ENCODE results near the gene MUTYH. TPM values are rescaled to one million over a fixed set of nuclear protein-coding genes. Genes with fewer than 3 reads are reported as not detected.
A peak's percentile ranks its signal among the peaks of the same experiment; 100 is the strongest.
"Not testable (repeated sequence)": the region's sequence is repeated elsewhere in the genome, so short reads cannot be mapped to it uniquely, and the experiment has no call there.

MUTYH gene
- total RNA-seq, 4 donors from 2014 or later: 15.3 to 22.6 (median 18.0) TPM

- Histone ChIP-seq H3K27ac (no peak overlapping the region), H3K9me3 (no peaks in the 10 kb centered on the region), H3K4me1 (peaks cover 0 to 25% (median 6%) of the 10 kb centered on the region in 3 donors), H3K27me3 (no peaks in the 10 kb centered on the region), H3K36me3 (no peaks in the 10 kb centered on the region), H3K4me3 (no peak overlapping the region)
- TF ChIP-seq POLR2A (IDR thresholded peaks at IDR 0.05): no peak
- TF ChIP-seq EP300 (IDR thresholded peaks at IDR 0.05): no peak
- no peak for TF ChIP-seq POLR2AphosphoS5 (IDR thresholded peaks at IDR 0.05)
- no peak for TF ChIP-seq CTCF (IDR thresholded peaks at IDR 0.05)
- ATAC-seq: no peak
- 55% methylated on average over 2 of the region's 2 CpGs; no CpG with 5 or more reads in 1 of the 2 donors for WGBS, 2 donors (ENCODE audit: low coverage in 1 of 2)
These were observed 39.6 kb downstream of the MUTYH start for GRCh38 chr1:45300669-45300997.

GRCh38 chr1:45299981-45300668 lies 40.1 kb downstream of the MUTYH start:
- Histone ChIP-seq H3K9me3 (no peaks in the 10 kb centered on the region), H3K36me3 (no peaks in the 10 kb centered on the region), H3K4me1 (peaks cover 0 to 25% (median 6%) of the 10 kb centered on the region in 3 donors), H3K27me3 (no peaks in the 10 kb centered on the region), H3K27ac (no peak overlapping the region), H3K4me3 (no peak overlapping the region)
- ATAC-seq: no peak
- 0 to 4% methylated on average over 3 to 4 of the region's 4 CpGs for WGBS, 2 donors (ENCODE audit: low coverage in 1 of 2)
- TF ChIP-seq CTCF (IDR thresholded peaks at IDR 0.05) (peak; percentile 59 to 81 (median 76)), POLR2AphosphoS5 (IDR thresholded peaks at IDR 0.05) (no peak)

GRCh38 chr1:45299296-45299695 lies 40.9 kb downstream of the MUTYH start:
- Histone ChIP-seq H3K36me3 (no peaks in the 10 kb centered on the region), H3K27ac (no peak overlapping the region), H3K27me3 (no peaks in the 10 kb centered on the region), H3K9me3 (no peaks in the 10 kb centered on the region), H3K4me3 (no peak overlapping the region), H3K4me1 (peaks cover 0 to 18% (median 1%) of the 10 kb centered on the region in 3 donors)
- TF ChIP-seq POLR2AphosphoS5 (IDR thresholded peaks at IDR 0.05): no peak
- TF ChIP-seq CTCF (IDR thresholded peaks at IDR 0.05): no peak
- no peak for TF ChIP-seq POLR2A (IDR thresholded peaks at IDR 0.05)
- no peak for TF ChIP-seq EP300 (IDR thresholded peaks at IDR 0.05)
- no peak for ATAC-seq
- WGBS, 2 donors (ENCODE audit: low coverage in 1 of 2): 88% methylated on average over 1 of the region's 1 CpG; no CpG with 5 or more reads in 1 of the 2 donors

- Histone ChIP-seq H3K4me3 (no peak overlapping the region), H3K27ac (no peak overlapping the region), H3K27me3 (no peaks in the 10 kb centered on the region), H3K4me1 (peaks cover 0 to 10% (median 0%) of the 10 kb centered on the region in 3 donors), H3K36me3 (no peaks in the 10 kb centered on the region), H3K9me3 (no peaks in the 10 kb centered on the region)
- WGBS, 2 donors (ENCODE audit: low coverage in 1 of 2): 64 to 66% methylated on average over 4 of the region's 8 CpGs
- no peak for ATAC-seq
- TF ChIP-seq CTCF (IDR thresholded peaks at IDR 0.05): no peak
- TF ChIP-seq POLR2AphosphoS5 (IDR thresholded peaks at IDR 0.05): no peak
These were observed 42.4 kb downstream of the MUTYH start for GRCh38 chr1:45297666-45298356.

- Histone ChIP-seq H3K4me1 (no peaks in the 10 kb centered on the region), H3K27ac (no peak overlapping the region), H3K27me3 (no peaks in the 10 kb centered on the region), H3K4me3 (no peak overlapping the region), H3K36me3 (no peaks in the 10 kb centered on the region), H3K9me3 (no peaks in the 10 kb centered on the region)
- TF ChIP-seq POLR2A (IDR thresholded peaks at IDR 0.05) (no peak), POLR2AphosphoS5 (IDR thresholded peaks at IDR 0.05) (no peak), EP300 (IDR thresholded peaks at IDR 0.05) (no peak), CTCF (IDR thresholded peaks at IDR 0.05) (no peak)
- no peak for ATAC-seq
- 60% methylated on average over 1 of the region's 2 CpGs for WGBS, 2 donors (ENCODE audit: low coverage in 1 of 2)
These were observed 48.5 kb downstream of the MUTYH start for GRCh38 chr1:45291716-45292115.

- ATAC-seq, H3K36me3 ChIP-seq, H3K27me3 ChIP-seq, H3K4me3 ChIP-seq, H3K27ac ChIP-seq, H3K9me3 ChIP-seq, H3K4me1 ChIP-seq: not testable (repeated sequence)
- WGBS, 2 donors (ENCODE audit: low coverage in 1 of 2): 43 to 80% methylated on average over 1 to 4 of the region's 6 CpGs
These were observed 49.2 kb downstream of the MUTYH start for GRCh38 chr1:45291002-45291401.

GRCh38 chr1:45286521-45286920 lies 53.7 kb downstream of the MUTYH start:
- H3K4me3 ChIP-seq, H3K4me1 ChIP-seq, H3K27me3 ChIP-seq, H3K9me3 ChIP-seq, H3K36me3 ChIP-seq, H3K27ac ChIP-seq, ATAC-seq: not testable (repeated sequence)
- WGBS, 2 donors (ENCODE audit: low coverage in 1 of 2): 59 to 71% methylated on average over 3 of the region's 3 CpGs

Data from gastroesophageal sphincter (tissue), 4 donors.